HCT116 (cell line): Measurements from ENCODE around the gene P2RX6. TPM values are rescaled to one million over a fixed set of nuclear protein-coding genes. Genes with fewer than 3 reads are reported as not detected.

Source experiments
- ATAC-seq: fragments of 200-7000 bp; cut with Tn5 transposase; 2 replicates; pipeline ENCODE4 v1.9.1; 2020; ENCODE audit warnings: mild to moderate bottlenecking, moderate library complexity
- BruUV-seq: library from RNA; stranded (reverse); fragments of 400-500 nt; replicated peaks from 2 replicates; lab custom pipeline; 2021; lab: Mats Ljungman, UMichigan
- CTCF ChIA-PET: fragments of 300-600 bp; sonication (Branson Sonifier 250); formaldehyde crosslinking; loops from one replicate; lab custom pipeline; 2021; ENCODE audit warnings: antibody characterized with exemption; lab: Charles Lee
- POLR2A ChIA-PET: fragments of 300-600, 350-600 bp; sonication (Branson Sonifier 250); formaldehyde crosslinking; loops from one replicate; lab custom pipeline; 2021; ENCODE audit warnings: antibody characterized with exemption; lab: Charles Lee
- RAD21 ChIA-PET, 2 experiments: fragments of 300-600 bp; sonication (Branson Sonifier 250); formaldehyde crosslinking; loops; one replicate each; lab custom pipeline; 2023; ENCODE audit warnings: low total read pairs in 2 of 2; ENCODE audit not compliant: uncharacterized antibody in 2 of 2, unreplicated experiment in 2 of 2, low non-redundant PET in 1 of 2; lab: Charles Lee
- DNase-seq: peaks from one replicate; pipeline ENCODE4 v3.0.0-alpha.2; 2010; ENCODE audit warnings: low read depth, low spot score
- H2AFZ ChIP-seq: fragments of 200-600 bp; shearing (Covaris generic), sonication (generic); 2 replicates; pipeline ENCODE4 v1.6.1; 2017; ENCODE audit warnings: low read depth, mixed run types, mixed read lengths, antibody characterized with exemption, low read length; ENCODE audit not compliant: poor library complexity, severe bottlenecking
- H3K27ac ChIP-seq: 2 replicates; pipeline ENCODE4 v1.5.1; 2012; ENCODE audit warnings: low read depth, low read length
- H3K27me3 ChIP-seq: fragments of 200-600 bp; sonication (generic); 2 replicates; pipeline ENCODE4 v1.6.1; 2016; ENCODE audit warnings: mixed run types, low read length, mixed read lengths; ENCODE audit not compliant: insufficient read depth
- H3K36me3 ChIP-seq, 2 experiments: fragments of 200-500 bp in 1 of 2; fragments of 200-600 bp in 1 of 2; sonication (Bioruptor generic) in 1 of 2; sonication (generic) in 1 of 2; 2 replicates each; pipeline versions ENCODE4 v1.5.1 to v1.6.1; 2014 to 2016; ENCODE audit warnings: low read length in 2 of 2, inconsistent platforms in 1 of 2, mixed read lengths in 1 of 2, mixed run types in 1 of 2; ENCODE audit not compliant: insufficient read depth in 2 of 2, control insufficient read depth in 1 of 2
- H3K4me1 ChIP-seq, 2 experiments: fragments of 200-600 bp in 1 of 2; sonication (generic) in 1 of 2; 2 replicates each; pipeline versions ENCODE4 v1.5.1 to v1.6.1; 2012 to 2017; ENCODE audit warnings: low read length in 2 of 2, inconsistent platforms in 1 of 2, mild to moderate bottlenecking in 1 of 2, mixed read lengths in 1 of 2, mixed run types in 1 of 2, moderate library complexity in 1 of 2; ENCODE audit not compliant: insufficient read depth in 2 of 2, control insufficient read depth in 1 of 2
- H3K4me2 ChIP-seq: fragments of 200-600 bp; sonication (generic); 2 replicates; pipeline ENCODE4 v1.6.1; 2017; ENCODE audit warnings: mixed run types, low read length, mixed read lengths
- H3K4me3 ChIP-seq, 2 experiments: fragments of 200-600 bp in 1 of 2; sonication (generic) in 1 of 2; replicated peaks in 1 of 2; 2 replicates each; pipeline ENCODE4 v1.5.1; 2011 to 2016; ENCODE audit warnings: low read length in 2 of 2, control low read depth in 1 of 2, low read depth in 1 of 2, mild to moderate bottlenecking in 1 of 2, mixed read lengths in 1 of 2, mixed run types in 1 of 2
- H3K79me2 ChIP-seq: fragments of 200-600 bp; sonication (generic); 2 replicates; pipeline ENCODE4 v1.6.1; 2017; ENCODE audit warnings: mild to moderate bottlenecking, mixed run types, low read length, moderate library complexity, mixed read lengths; ENCODE audit not compliant: insufficient read depth
- H3K9ac ChIP-seq: fragments of 200-600 bp; sonication (generic); 2 replicates; pipeline ENCODE4 v1.6.1; 2016; ENCODE audit warnings: low read length, mixed read lengths
- H3K9me2 ChIP-seq: fragments of 200-600 bp; sonication (generic), shearing (Covaris generic); 2 replicates; pipeline ENCODE4 v1.6.1; 2017; ENCODE audit warnings: mixed run types, mild to moderate bottlenecking, moderate library complexity; ENCODE audit not compliant: insufficient read depth
- H3K9me3 ChIP-seq, 2 experiments: fragments of 200-500 bp in 1 of 2; fragments of 200-600 bp in 1 of 2; sonication (Bioruptor generic) in 1 of 2; sonication (generic) in 1 of 2; 2 replicates each; pipeline ENCODE4 v1.6.1; 2014 to 2017; ENCODE audit warnings: low read length in 2 of 2, mixed read lengths in 2 of 2, inconsistent platforms in 1 of 2, low read depth in 1 of 2, mild to moderate bottlenecking in 1 of 2, mixed run types in 1 of 2, moderate library complexity in 1 of 2; ENCODE audit not compliant: control insufficient read depth in 1 of 2, insufficient read depth in 1 of 2
- H4K20me1 ChIP-seq: fragments of 200-600 bp; sonication (generic), shearing (Covaris generic); 2 replicates; pipeline ENCODE4 v1.6.1; 2017; ENCODE audit warnings: mixed run types, mild to moderate bottlenecking, moderate library complexity; ENCODE audit not compliant: insufficient read depth
- CEBPB ChIP-seq: IDR thresholded peaks from 2 replicates; pipeline ENCODE4 v1.6.1; 2012; ENCODE audit warnings: low read depth
- EGR1 ChIP-seq: IDR thresholded peaks from 2 replicates; pipeline ENCODE4 v1.6.1; 2012; ENCODE audit warnings: low read depth
- ELF1 ChIP-seq: IDR thresholded peaks from 2 replicates; pipeline ENCODE4 v1.6.1; 2012; ENCODE audit warnings: low read depth, borderline replicate concordance
- EZH2 ChIP-seq: fragments of 200-600 bp; sonication (generic); IDR thresholded peaks from 2 replicates; pipeline ENCODE4 v1.6.1; 2017; ENCODE audit warnings: antibody characterized with exemption, mixed run types
- EZH2phosphoT487 ChIP-seq: fragments of 200-600 bp; IDR thresholded peaks from 2 replicates; pipeline ENCODE4 v1.6.1; 2018; ENCODE audit warnings: antibody characterized with exemption, borderline replicate concordance
- FOSL1 ChIP-seq: IDR thresholded peaks from 2 replicates; pipeline ENCODE4 v1.6.1; 2012; ENCODE audit warnings: low read depth
- JUND ChIP-seq: IDR thresholded peaks from 2 replicates; pipeline ENCODE4 v1.6.1; 2012
- POLR2AphosphoS5 ChIP-seq: IDR thresholded peaks from 2 replicates; pipeline ENCODE4 v1.6.1; 2011; ENCODE audit warnings: mild to moderate bottlenecking, low read depth, low read length, moderate library complexity
- RAD21 ChIP-seq: IDR thresholded peaks from 2 replicates; pipeline ENCODE4 v1.6.1; 2012; ENCODE audit warnings: low read depth, mild to moderate bottlenecking
- SP1 ChIP-seq: IDR thresholded peaks from 2 replicates; pipeline ENCODE4 v1.6.1; 2012; ENCODE audit warnings: low read depth
- SRF ChIP-seq: IDR thresholded peaks from 2 replicates; pipeline ENCODE4 v1.6.1; 2012; ENCODE audit warnings: low read depth
- TCF7L2 ChIP-seq: IDR thresholded peaks from 2 replicates; pipeline ENCODE4 v1.7.0; 2011; ENCODE audit warnings: borderline replicate concordance, inconsistent platforms; ENCODE audit not compliant: insufficient read depth, insufficient read length; ENCODE audit errors: extremely low read depth
- YY1 ChIP-seq: IDR thresholded peaks from 2 replicates; pipeline ENCODE4 v1.6.1; 2011; ENCODE audit warnings: low read length, low read depth, moderate library complexity, mild to moderate bottlenecking; ENCODE audit not compliant: insufficient replicate concordance; ENCODE audit errors: extremely low read depth
- ZFX ChIP-seq: fragments of 450-650 bp; IDR thresholded peaks from 2 replicates; pipeline ENCODE4 v1.6.1; 2017
- ZNF274 ChIP-seq: fragments of 200-500 bp; sonication (Bioruptor generic); IDR thresholded peaks from 2 replicates; pipeline ENCODE4 v1.6.1; 2014; ENCODE audit warnings: mild to moderate bottlenecking, low read depth, low read length, inconsistent platforms
- intact Hi-C: fragments of 100-400 bp; cut with micrococcal nuclease; formaldehyde crosslinking; loops from 2 replicates; pipeline ENCODE4 v1.10.0; 2022
- total RNA-seq: library from RNA; stranded (reverse); gene quantifications from one replicate; pipeline ENCODE4 v1.2.1, GENCODE V29; 2021; ENCODE audit not compliant: unreplicated experiment
- TF ChIP-seq, protein P1 (sequence below): IDR thresholded peaks from 2 replicates; pipeline ENCODE4 v1.6.1; 2012
- TF ChIP-seq, protein P2 (sequence below): IDR thresholded peaks from 2 replicates; pipeline ENCODE4 v1.6.1; 2012
- TF ChIP-seq, protein P3 (sequence below): IDR thresholded peaks from 2 replicates; pipeline ENCODE4 v1.6.1; 2011; ENCODE audit warnings: mild to moderate bottlenecking, low read length, moderate library complexity; ENCODE audit not compliant: insufficient replicate concordance; ENCODE audit errors: extremely low read depth
- TF ChIP-seq, protein P4 (sequence below), 3 experiments: fragments of 200-600 bp in 1 of 3; sonication (generic) in 1 of 3; IDR thresholded peaks in 2 of 3; conservative IDR thresholded peaks in 1 of 3; 2 replicates each; pipeline ENCODE4 v1.5.1; 2012 to 2017; ENCODE audit warnings: low read depth in 2 of 3, low read length in 2 of 3, antibody characterized with exemption in 1 of 3, borderline replicate concordance in 1 of 3, control low read depth in 1 of 3, mild to moderate bottlenecking in 1 of 3, mixed read lengths in 1 of 3, mixed run types in 1 of 3, moderate library complexity in 1 of 3; ENCODE audit not compliant: insufficient read depth in 1 of 3

Gene P2RX6
- total RNA-seq, 1 experiment from 2014 or later = 0.20 TPM

DNA sequence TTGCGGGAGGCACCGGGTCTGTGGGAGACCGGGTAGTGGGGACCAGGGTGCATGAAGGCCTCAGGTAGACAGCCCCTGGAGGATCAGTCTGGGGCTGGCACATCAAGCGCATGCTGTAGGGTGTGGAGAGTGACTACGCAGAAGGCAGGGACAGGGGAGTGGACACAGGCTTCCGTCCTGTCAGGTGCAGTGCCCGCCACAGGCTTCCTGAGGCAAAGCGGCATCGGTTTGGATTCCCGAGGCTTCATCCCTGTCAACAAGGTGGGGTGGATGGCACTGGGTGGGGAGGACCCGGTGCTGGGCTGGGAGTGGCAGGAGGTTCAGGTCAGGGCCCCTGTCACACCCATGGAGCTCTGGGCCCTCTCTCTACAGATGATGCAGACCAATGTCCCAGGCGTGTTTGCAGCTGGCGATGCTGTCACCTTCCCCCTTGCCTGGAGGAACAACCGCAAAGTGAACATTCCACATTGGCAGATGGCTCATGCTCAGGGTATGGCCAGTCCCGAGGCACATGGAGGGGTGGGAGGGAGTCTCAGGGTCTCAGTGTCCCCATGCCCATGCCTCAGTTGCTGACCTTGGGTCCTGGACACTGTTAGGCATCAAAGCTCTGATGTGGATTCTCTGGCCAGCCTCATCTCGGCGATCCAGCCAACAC, 37.3 kb upstream of the P2RX6 start:
- RAD21 ChIA-PET = interaction anchor here in 1 of 2 experiments (0.7 kb wide), 1 partner anchor 7 kb away, joined by 4 read pairs; no protein-coding TSS in a partner anchor
- TF ChIP-seq EZH2phosphoT487 = no peak
- TF ChIP-seq, protein P1, sequence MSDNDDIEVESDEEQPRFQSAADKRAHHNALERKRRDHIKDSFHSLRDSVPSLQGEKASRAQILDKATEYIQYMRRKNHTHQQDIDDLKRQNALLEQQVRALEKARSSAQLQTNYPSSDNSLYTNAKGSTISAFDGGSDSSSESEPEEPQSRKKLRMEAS = no peak
- TF ChIP-seq ELF1 = no peak
- TF ChIP-seq SP1 = no peak
- no peak for TF ChIP-seq ZNF274
- TF ChIP-seq TCF7L2 = no peak
- no peak for TF ChIP-seq EZH2
- TF ChIP-seq, protein P2, sequence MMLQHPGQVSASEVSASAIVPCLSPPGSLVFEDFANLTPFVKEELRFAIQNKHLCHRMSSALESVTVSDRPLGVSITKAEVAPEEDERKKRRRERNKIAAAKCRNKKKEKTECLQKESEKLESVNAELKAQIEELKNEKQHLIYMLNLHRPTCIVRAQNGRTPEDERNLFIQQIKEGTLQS = no peak
- no peak for TF ChIP-seq JUND
- no peak for TF ChIP-seq EGR1
- TF ChIP-seq ZFX = no peak
- no peak for TF ChIP-seq SRF
- TF ChIP-seq RAD21 = no peak
- TF ChIP-seq, protein P3, sequence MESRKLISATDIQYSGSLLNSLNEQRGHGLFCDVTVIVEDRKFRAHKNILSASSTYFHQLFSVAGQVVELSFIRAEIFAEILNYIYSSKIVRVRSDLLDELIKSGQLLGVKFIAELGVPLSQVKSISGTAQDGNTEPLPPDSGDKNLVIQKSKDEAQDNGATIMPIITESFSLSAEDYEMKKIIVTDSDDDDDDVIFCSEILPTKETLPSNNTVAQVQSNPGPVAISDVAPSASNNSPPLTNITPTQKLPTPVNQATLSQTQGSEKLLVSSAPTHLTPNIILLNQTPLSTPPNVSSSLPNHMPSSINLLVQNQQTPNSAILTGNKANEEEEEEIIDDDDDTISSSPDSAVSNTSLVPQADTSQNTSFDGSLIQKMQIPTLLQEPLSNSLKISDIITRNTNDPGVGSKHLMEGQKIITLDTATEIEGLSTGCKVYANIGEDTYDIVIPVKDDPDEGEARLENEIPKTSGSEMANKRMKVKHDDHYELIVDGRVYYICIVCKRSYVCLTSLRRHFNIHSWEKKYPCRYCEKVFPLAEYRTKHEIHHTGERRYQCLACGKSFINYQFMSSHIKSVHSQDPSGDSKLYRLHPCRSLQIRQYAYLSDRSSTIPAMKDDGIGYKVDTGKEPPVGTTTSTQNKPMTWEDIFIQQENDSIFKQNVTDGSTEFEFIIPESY = no peak
- TF ChIP-seq CEBPB = no peak
- no peak for TF ChIP-seq FOSL1
- no peak for TF ChIP-seq YY1
- TF ChIP-seq, protein P4, sequence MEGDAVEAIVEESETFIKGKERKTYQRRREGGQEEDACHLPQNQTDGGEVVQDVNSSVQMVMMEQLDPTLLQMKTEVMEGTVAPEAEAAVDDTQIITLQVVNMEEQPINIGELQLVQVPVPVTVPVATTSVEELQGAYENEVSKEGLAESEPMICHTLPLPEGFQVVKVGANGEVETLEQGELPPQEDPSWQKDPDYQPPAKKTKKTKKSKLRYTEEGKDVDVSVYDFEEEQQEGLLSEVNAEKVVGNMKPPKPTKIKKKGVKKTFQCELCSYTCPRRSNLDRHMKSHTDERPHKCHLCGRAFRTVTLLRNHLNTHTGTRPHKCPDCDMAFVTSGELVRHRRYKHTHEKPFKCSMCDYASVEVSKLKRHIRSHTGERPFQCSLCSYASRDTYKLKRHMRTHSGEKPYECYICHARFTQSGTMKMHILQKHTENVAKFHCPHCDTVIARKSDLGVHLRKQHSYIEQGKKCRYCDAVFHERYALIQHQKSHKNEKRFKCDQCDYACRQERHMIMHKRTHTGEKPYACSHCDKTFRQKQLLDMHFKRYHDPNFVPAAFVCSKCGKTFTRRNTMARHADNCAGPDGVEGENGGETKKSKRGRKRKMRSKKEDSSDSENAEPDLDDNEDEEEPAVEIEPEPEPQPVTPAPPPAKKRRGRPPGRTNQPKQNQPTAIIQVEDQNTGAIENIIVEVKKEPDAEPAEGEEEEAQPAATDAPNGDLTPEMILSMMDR (IDR thresholded peaks at IDR 0.05 in 2 of 3, conservative IDR thresholded peaks at IDR 0.05 in 1 of 3; ENCODE audit: borderline replicate concordance in 1 of 3, insufficient read depth in 1 of 3, low read depth in 2 of 3, low read length in 2 of 3) = no peak
- TF ChIP-seq POLR2AphosphoS5 = no peak
- TF ChIP-seq, all 23 proteins: peak for 0
- no peak overlapping the region for H3K9ac ChIP-seq
- ChIA-PET POLR2A (no interaction called here), CTCF (no interaction called here)
- BruUV-seq = no TSS peak
- intact Hi-C loops = no loop called here
- H2AFZ ChIP-seq = no peak overlapping the region
- H3K9me2 ChIP-seq = no peaks in the 10 kb centered on the region
- peaks cover 4 to 10% of the 10 kb centered on the region in 2 experiments; a peak in 1 of 4 replicates for H3K9me3 ChIP-seq
- no peak overlapping the region for H3K27ac ChIP-seq
- no peak overlapping the region for H3K4me3 ChIP-seq
- ATAC-seq = no peak
- H3K36me3 ChIP-seq = no peaks in the 10 kb centered on the region
- no peak overlapping the region for H3K4me2 ChIP-seq
- DNase-seq = no peak
- H3K27me3 ChIP-seq = no peaks in the 10 kb centered on the region
- no peaks in the 10 kb centered on the region for H4K20me1 ChIP-seq
- peaks cover 7% of the 10 kb centered on the region for H3K79me2 ChIP-seq
- peaks cover 3 to 11% of the 10 kb centered on the region in 2 experiments; a peak in 2 of 4 replicates for H3K4me1 ChIP-seq
